Neuronal stem cell (in vitro differentiated cells): Measurements from ENCODE around the gene ABR.

ENCODE experiments used
- DNase-seq: peaks from one replicate; pipeline ENCODE4 v3.0.0-alpha.2; 2013; ENCODE audit warnings: low spot score
- H2AFZ ChIP-seq: one replicate; pipeline ENCODE4 v1.6.1; 2013; ENCODE audit warnings: mild to moderate bottlenecking, low read length, inconsistent platforms
- H2AK5ac ChIP-seq: 2 replicates; pipeline ENCODE4 v1.6.1; 2013; ENCODE audit warnings: low read depth, mild to moderate bottlenecking, inconsistent platforms, low read length, moderate library complexity, mixed read lengths
- H2BK120ac ChIP-seq: 2 replicates; pipeline ENCODE4 v1.6.1; 2013; ENCODE audit warnings: low read depth, mild to moderate bottlenecking, inconsistent platforms, low read length, moderate library complexity, mixed read lengths
- H2BK12ac ChIP-seq: one replicate; pipeline ENCODE4 v1.6.1; 2013; ENCODE audit warnings: low read length, inconsistent platforms
- H2BK15ac ChIP-seq: 2 replicates; pipeline ENCODE4 v1.6.1; 2013; ENCODE audit warnings: mild to moderate bottlenecking, low read length, inconsistent platforms, mixed read lengths
- H2BK5ac ChIP-seq: one replicate; pipeline ENCODE4 v1.6.1; 2013; ENCODE audit warnings: inconsistent platforms, mild to moderate bottlenecking, low read length, moderate library complexity
- H3K14ac ChIP-seq: one replicate; pipeline ENCODE4 v1.6.1; 2013; ENCODE audit warnings: low read length, inconsistent platforms
- H3K18ac ChIP-seq: 2 replicates; pipeline ENCODE4 v1.6.1; 2013; ENCODE audit warnings: low read length, inconsistent platforms
- H3K23ac ChIP-seq: 2 replicates; pipeline ENCODE4 v1.6.1; 2013; ENCODE audit warnings: low read depth, mild to moderate bottlenecking, mixed read lengths, low read length, inconsistent platforms; ENCODE audit not compliant: poor library complexity
- H3K27ac ChIP-seq: replicated peaks from 3 replicates; pipeline ENCODE4 v1.5.1; 2013; ENCODE audit warnings: low read length, inconsistent platforms
- H3K27me3 ChIP-seq, 3 experiments: 2 replicates each; pipeline ENCODE4 v1.6.1; 2013; ENCODE audit warnings: low read length in 3 of 3, mild to moderate bottlenecking in 2 of 3, inconsistent platforms in 1 of 3, low read depth in 1 of 3, mixed read lengths in 1 of 3, moderate library complexity in 1 of 3; ENCODE audit not compliant: control insufficient read depth in 3 of 3, insufficient read depth in 3 of 3
- H3K36me3 ChIP-seq, 2 donors: replicated peaks in 1 of 2; 2 replicates each; pipeline ENCODE4 v1.6.1; 2013; ENCODE audit warnings: low read length in 2 of 2; ENCODE audit not compliant: control insufficient read depth in 2 of 2, insufficient read depth in 2 of 2
- H3K4ac ChIP-seq: 2 replicates; pipeline ENCODE4 v1.6.1; 2013; ENCODE audit warnings: inconsistent platforms, mild to moderate bottlenecking, low read length, moderate library complexity
- H3K4me1 ChIP-seq, 2 donors: 1 replicate in 1 of 2; 2 replicates in 1 of 2; pipeline ENCODE4 v1.6.1; 2013; ENCODE audit warnings: low read length in 2 of 2, low read depth in 1 of 2; ENCODE audit not compliant: control insufficient read depth in 2 of 2, insufficient read depth in 1 of 2
- H3K4me2 ChIP-seq: one replicate; pipeline ENCODE4 v1.6.1; 2013; ENCODE audit warnings: mild to moderate bottlenecking, low read length, inconsistent platforms; ENCODE audit not compliant: insufficient read depth, poor library complexity, severe bottlenecking
- H3K4me3 ChIP-seq, 2 donors: 2 replicates each; pipeline ENCODE4 v1.5.1; 2013; ENCODE audit warnings: low read length in 2 of 2, mild to moderate bottlenecking in 2 of 2, inconsistent platforms in 1 of 2, moderate library complexity in 1 of 2
- H3K79me1 ChIP-seq: one replicate; pipeline ENCODE4 v1.6.1; 2013; ENCODE audit warnings: low read depth, mild to moderate bottlenecking, inconsistent platforms, low read length, moderate library complexity
- H3K9ac ChIP-seq: one replicate; pipeline ENCODE4 v1.6.1; 2013; ENCODE audit warnings: mild to moderate bottlenecking, low read depth, low read length, inconsistent platforms; ENCODE audit not compliant: poor library complexity
- H3K9me3 ChIP-seq, 2 donors: replicated peaks in 1 of 2; 2 replicates each; pipeline versions ENCODE3 to v1.6.1; 2013; ENCODE audit warnings: low read length in 2 of 2, mild to moderate bottlenecking in 2 of 2, inconsistent platforms in 1 of 2, low read depth in 1 of 2, mixed read lengths in 1 of 2, moderate library complexity in 1 of 2; ENCODE audit not compliant: control insufficient read depth in 2 of 2, insufficient read depth in 1 of 2
- H4K8ac ChIP-seq: one replicate; pipeline ENCODE4 v1.6.1; 2013; ENCODE audit warnings: low read depth, mild to moderate bottlenecking, inconsistent platforms, low read length, moderate library complexity
- H4K91ac ChIP-seq: one replicate; pipeline ENCODE4 v1.6.1; 2013; ENCODE audit warnings: low read length, low read depth, mild to moderate bottlenecking, inconsistent platforms; ENCODE audit not compliant: poor library complexity
- WGBS, 2 donors: extraction: QIAGEN DNeasy Blood & Tissue Kit; methylation state at CpG; one replicate each; pipeline ENCODE4 v1.1.7; 2013; ENCODE audit warnings: missing lambda C conversion rate in 2 of 2, mixed read lengths in 1 of 2; ENCODE audit not compliant: insufficient read length in 2 of 2, insufficient replicate concordance in 1 of 2; ENCODE audit errors: extremely low coverage in 2 of 2; 5-methylcytosine and 5-hydroxymethylcytosine counted together

Gene ABR

GRCh38 chr17:992933-993332 lies 186.8 kb downstream of the ABR start:
- Histone ChIP-seq H4K8ac (no peak overlapping the region), H4K91ac (no peak overlapping the region), H3K36me3 (no peaks in the 10 kb centered on the region), H3K4ac (no peak overlapping the region), H3K9me3 (no peaks in the 10 kb centered on the region), H2BK15ac (no peak overlapping the region), H3K4me3 (peak overlapping the region in 1 of 2 donors; percentile 6), H3K14ac (no peak overlapping the region), H2AFZ (no peak overlapping the region), H2BK120ac (no peak overlapping the region), H2BK12ac (no peak overlapping the region), H2AK5ac (no peak overlapping the region), H3K4me1 (peaks cover 2 to 3% of the 10 kb centered on the region in 2 donors), H3K9ac (no peak overlapping the region), H3K27ac (no peak overlapping the region), H3K79me1 (peaks cover 4% of the 10 kb centered on the region), H2BK5ac (no peak overlapping the region), H3K4me2 (no peak overlapping the region), H3K18ac (no peak overlapping the region), H3K27me3 (no peaks in the 10 kb centered on the region), H3K23ac (no peak overlapping the region)
- no peak for DNase-seq
- no CpG with 5 or more reads among the region's 13 CpGs for WGBS, 2 donors

GRCh38 chr17:988561-988960 lies 191.2 kb downstream of the ABR start:
- WGBS, 2 donors: no CpG with 5 or more reads among the region's 11 CpGs
- no peak for DNase-seq
- Histone ChIP-seq H2AK5ac (no peak overlapping the region), H3K9me3 (no peaks in the 10 kb centered on the region), H2AFZ (no peak overlapping the region), H3K36me3 (no peaks in the 10 kb centered on the region), H3K4me2 (no peak overlapping the region), H3K4ac (no peak overlapping the region), H2BK5ac (no peak overlapping the region), H3K14ac (no peak overlapping the region), H3K9ac (no peak overlapping the region), H2BK120ac (no peak overlapping the region), H3K4me3 (no peak overlapping the region), H3K23ac (no peak overlapping the region), H2BK15ac (no peak overlapping the region), H3K4me1 (no peaks in the 10 kb centered on the region), H3K27ac (no peak overlapping the region), H3K27me3 (no peaks in the 10 kb centered on the region), H2BK12ac (no peak overlapping the region), H4K91ac (no peak overlapping the region), H3K79me1 (no peaks in the 10 kb centered on the region), H3K18ac (no peak overlapping the region), H4K8ac (no peak overlapping the region)

- Histone ChIP-seq H3K4me2 (no peak overlapping the region), H3K4ac (no peak overlapping the region), H2AFZ (no peak overlapping the region), H2BK120ac (no peak overlapping the region), H3K23ac (no peak overlapping the region), H2BK15ac (no peak overlapping the region), H3K27ac (no peak overlapping the region), H3K4me3 (no peak overlapping the region), H3K9ac (no peak overlapping the region), H3K79me1 (no peaks in the 10 kb centered on the region), H3K27me3 (no peaks in the 10 kb centered on the region), H3K18ac (no peak overlapping the region), H3K14ac (no peak overlapping the region), H3K9me3 (no peaks in the 10 kb centered on the region), H3K4me1 (no peaks in the 10 kb centered on the region), H3K36me3 (no peaks in the 10 kb centered on the region), H4K8ac (no peak overlapping the region), H4K91ac (no peak overlapping the region), H2AK5ac (no peak overlapping the region), H2BK5ac (no peak overlapping the region), H2BK12ac (no peak overlapping the region)
- no peak for DNase-seq
- no CpG with 5 or more reads among the region's 15 CpGs for WGBS, 2 donors
Measured at GRCh38 chr17:987931-988330, 191.8 kb downstream of the ABR start.

DNA sequence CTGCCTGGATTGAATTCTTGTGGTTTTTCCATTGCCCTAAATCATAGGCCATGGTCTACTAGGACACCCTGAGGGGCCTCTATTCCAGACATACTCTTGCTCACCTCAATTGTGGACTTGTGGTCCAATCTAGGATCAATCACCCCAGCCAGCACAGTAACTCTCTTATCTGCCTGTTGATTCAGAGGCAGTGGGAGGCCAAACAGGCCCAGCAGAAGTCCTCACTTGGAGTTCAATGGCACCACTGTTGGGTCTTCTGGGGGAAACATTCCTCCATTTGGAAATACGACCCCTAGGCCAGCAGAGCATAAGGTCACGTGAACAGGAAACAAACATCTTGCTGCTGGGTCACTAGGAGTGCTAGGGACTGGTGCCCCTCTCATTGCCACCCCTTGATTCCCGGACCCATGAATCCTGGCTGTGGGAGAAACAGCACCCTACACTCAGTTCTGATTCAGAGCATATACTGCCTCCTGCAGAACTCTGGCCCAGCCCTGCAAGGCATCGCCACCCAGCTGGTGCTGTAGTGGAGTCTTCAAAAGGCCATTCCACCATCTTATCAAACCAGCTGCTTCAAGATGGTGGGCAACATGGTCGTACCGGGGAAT lies 193.4 kb downstream of the ABR start:
- H2BK5ac ChIP-seq: no peak overlapping the region
- no peak overlapping the region for H3K18ac ChIP-seq
- H3K27me3 ChIP-seq: no peaks in the 10 kb centered on the region
- H2AK5ac ChIP-seq: no peak overlapping the region
- no peak overlapping the region for H4K91ac ChIP-seq
- no peak overlapping the region for H3K4ac ChIP-seq
- no peak overlapping the region for H3K14ac ChIP-seq
- no peak overlapping the region for H3K4me2 ChIP-seq
- no peaks in the 10 kb centered on the region for H3K79me1 ChIP-seq
- H3K23ac ChIP-seq: no peak overlapping the region
- H4K8ac ChIP-seq: no peak overlapping the region
- no peak for DNase-seq
- H2BK12ac ChIP-seq: no peak overlapping the region
- H3K9ac ChIP-seq: no peak overlapping the region
- H3K36me3 ChIP-seq: no peaks in the 10 kb centered on the region
- H2AFZ ChIP-seq: no peak overlapping the region
- WGBS, 2 donors: no CpG with 5 or more reads among the region's 6 CpGs
- no peak overlapping the region for H3K27ac ChIP-seq
- peaks cover 0 to under 1% of the 10 kb centered on the region in 2 donors for H3K4me1 ChIP-seq
- H2BK15ac ChIP-seq: no peak overlapping the region
- H3K9me3 ChIP-seq: no peaks in the 10 kb centered on the region
- H2BK120ac ChIP-seq: no peak overlapping the region
- H3K4me3 ChIP-seq: no peak overlapping the region
